ENCODE results near the gene CEP72.

DNA sequence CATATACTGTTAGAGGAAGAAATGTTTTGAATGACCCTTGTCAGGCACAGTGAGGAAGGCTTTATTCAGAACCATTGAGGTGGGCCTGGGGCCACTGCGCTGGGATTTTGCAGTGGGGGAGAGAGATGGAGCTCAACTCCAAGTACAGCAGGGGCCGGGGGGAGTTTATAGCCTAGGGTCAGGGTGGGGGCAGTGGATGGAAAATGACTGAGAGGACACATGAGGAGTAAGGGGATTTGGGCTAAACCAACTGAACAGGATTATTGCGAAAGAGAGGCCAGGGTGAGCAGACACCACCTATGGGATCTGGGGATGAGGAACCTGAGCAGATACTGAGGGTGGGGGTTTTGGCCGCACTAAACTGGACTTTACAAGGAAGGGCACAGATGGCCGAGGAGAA, 6.3 kb downstream of the CEP72 start:
- TF ChIP-seq, protein P1, sequence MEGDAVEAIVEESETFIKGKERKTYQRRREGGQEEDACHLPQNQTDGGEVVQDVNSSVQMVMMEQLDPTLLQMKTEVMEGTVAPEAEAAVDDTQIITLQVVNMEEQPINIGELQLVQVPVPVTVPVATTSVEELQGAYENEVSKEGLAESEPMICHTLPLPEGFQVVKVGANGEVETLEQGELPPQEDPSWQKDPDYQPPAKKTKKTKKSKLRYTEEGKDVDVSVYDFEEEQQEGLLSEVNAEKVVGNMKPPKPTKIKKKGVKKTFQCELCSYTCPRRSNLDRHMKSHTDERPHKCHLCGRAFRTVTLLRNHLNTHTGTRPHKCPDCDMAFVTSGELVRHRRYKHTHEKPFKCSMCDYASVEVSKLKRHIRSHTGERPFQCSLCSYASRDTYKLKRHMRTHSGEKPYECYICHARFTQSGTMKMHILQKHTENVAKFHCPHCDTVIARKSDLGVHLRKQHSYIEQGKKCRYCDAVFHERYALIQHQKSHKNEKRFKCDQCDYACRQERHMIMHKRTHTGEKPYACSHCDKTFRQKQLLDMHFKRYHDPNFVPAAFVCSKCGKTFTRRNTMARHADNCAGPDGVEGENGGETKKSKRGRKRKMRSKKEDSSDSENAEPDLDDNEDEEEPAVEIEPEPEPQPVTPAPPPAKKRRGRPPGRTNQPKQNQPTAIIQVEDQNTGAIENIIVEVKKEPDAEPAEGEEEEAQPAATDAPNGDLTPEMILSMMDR (IDR thresholded peaks at IDR 0.05; ENCODE audit: poor library complexity): no peak
- TF ChIP-seq EZH2 (IDR thresholded peaks at IDR 0.05; ENCODE audit: borderline replicate concordance): no peak
- TF ChIP-seq EZH2phosphoT487 (IDR thresholded peaks at IDR 0.05; ENCODE audit: low read depth, severe bottlenecking, unreplicated experiment): no peak

Data from hepatocyte (in vitro differentiated cells).